Esophagus muscularis mucosa (tissue), 4 donors: Measurements from ENCODE around the gene GPC6.

Source experiments
- EP300 ChIP-seq: sonication (generic); formaldehyde crosslinking; IDR thresholded peaks from one replicate; pipeline ENCODE4 v1.6.1; 2017; ENCODE audit warnings: antibody characterized with exemption
- POLR2A ChIP-seq: fragments of 450-650 bp; IDR thresholded peaks from one replicate; pipeline ENCODE4 v1.6.1; 2017; ENCODE audit warnings: antibody characterized with exemption, moderate library complexity, mild to moderate bottlenecking, low read depth
- POLR2AphosphoS5 ChIP-seq, 2 donors: sonication (generic); formaldehyde crosslinking; IDR thresholded peaks; one replicate each; pipeline ENCODE4 v1.6.1; 2017; ENCODE audit warnings: antibody characterized with exemption in 2 of 2
- TF ChIP-seq, protein P1 (sequence below), 3 experiments: fragments of 200-600 bp in 2 of 3; fragments of 450-650 bp in 1 of 3; sonication (generic) in 2 of 3; IDR thresholded peaks; one replicate each; pipeline ENCODE4 v1.5.1; 2017 to 2019; ENCODE audit warnings: antibody characterized with exemption in 3 of 3, mild to moderate bottlenecking in 2 of 3, moderate library complexity in 1 of 3

DNA sequence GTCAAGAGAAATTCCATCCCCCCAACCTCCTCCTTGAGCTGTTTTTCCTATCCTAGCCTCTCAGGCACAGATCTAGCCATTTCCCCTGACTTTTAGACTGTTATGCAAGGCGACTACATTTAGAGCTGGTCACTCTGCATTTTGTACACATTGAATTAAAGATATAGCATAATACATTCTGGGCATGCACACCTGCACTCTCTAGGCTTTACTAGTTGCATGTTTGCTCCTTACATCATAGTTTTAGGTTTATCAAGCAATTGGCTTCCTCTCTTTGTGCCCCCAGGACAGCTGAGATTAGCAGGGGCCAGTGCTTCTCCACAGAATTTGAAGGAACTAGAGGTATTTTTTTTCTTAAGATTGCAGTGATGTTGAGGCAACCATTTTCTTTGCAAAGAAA is 19.5 kb downstream of the GPC6 start:
- TF ChIP-seq, protein P1, sequence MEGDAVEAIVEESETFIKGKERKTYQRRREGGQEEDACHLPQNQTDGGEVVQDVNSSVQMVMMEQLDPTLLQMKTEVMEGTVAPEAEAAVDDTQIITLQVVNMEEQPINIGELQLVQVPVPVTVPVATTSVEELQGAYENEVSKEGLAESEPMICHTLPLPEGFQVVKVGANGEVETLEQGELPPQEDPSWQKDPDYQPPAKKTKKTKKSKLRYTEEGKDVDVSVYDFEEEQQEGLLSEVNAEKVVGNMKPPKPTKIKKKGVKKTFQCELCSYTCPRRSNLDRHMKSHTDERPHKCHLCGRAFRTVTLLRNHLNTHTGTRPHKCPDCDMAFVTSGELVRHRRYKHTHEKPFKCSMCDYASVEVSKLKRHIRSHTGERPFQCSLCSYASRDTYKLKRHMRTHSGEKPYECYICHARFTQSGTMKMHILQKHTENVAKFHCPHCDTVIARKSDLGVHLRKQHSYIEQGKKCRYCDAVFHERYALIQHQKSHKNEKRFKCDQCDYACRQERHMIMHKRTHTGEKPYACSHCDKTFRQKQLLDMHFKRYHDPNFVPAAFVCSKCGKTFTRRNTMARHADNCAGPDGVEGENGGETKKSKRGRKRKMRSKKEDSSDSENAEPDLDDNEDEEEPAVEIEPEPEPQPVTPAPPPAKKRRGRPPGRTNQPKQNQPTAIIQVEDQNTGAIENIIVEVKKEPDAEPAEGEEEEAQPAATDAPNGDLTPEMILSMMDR (IDR thresholded peaks at IDR 0.05), result no peak
- TF ChIP-seq POLR2A (no peak), EP300 (no peak), POLR2AphosphoS5 (IDR thresholded peaks at IDR 0.05) (no peak)
